HCT116 (cell line): ENCODE measurements around the gene PIEZO2. TPM values are rescaled to one million over a fixed set of nuclear protein-coding genes. Genes with fewer than 3 reads are reported as not detected.

Source experiments
- ATAC-seq: fragments of 200-7000 bp; cut with Tn5 transposase; 2 replicates; pipeline ENCODE4 v1.9.1; 2020; ENCODE audit warnings: mild to moderate bottlenecking, moderate library complexity
- BruUV-seq: library from RNA; stranded (reverse); fragments of 400-500 nt; replicated peaks from 2 replicates; lab custom pipeline; 2021; lab: Mats Ljungman, UMichigan
- CTCF ChIA-PET: fragments of 300-600 bp; sonication (Branson Sonifier 250); formaldehyde crosslinking; loops from one replicate; lab custom pipeline; 2021; ENCODE audit warnings: antibody characterized with exemption; lab: Charles Lee
- POLR2A ChIA-PET: fragments of 300-600, 350-600 bp; sonication (Branson Sonifier 250); formaldehyde crosslinking; loops from one replicate; lab custom pipeline; 2021; ENCODE audit warnings: antibody characterized with exemption; lab: Charles Lee
- RAD21 ChIA-PET, 2 experiments: fragments of 300-600 bp; sonication (Branson Sonifier 250); formaldehyde crosslinking; loops; one replicate each; lab custom pipeline; 2023; ENCODE audit warnings: low total read pairs in 2 of 2; ENCODE audit not compliant: uncharacterized antibody in 2 of 2, unreplicated experiment in 2 of 2, low non-redundant PET in 1 of 2; lab: Charles Lee
- DNase-seq: peaks from one replicate; pipeline ENCODE4 v3.0.0-alpha.2; 2010; ENCODE audit warnings: low read depth, low spot score
- H2AFZ ChIP-seq: fragments of 200-600 bp; shearing (Covaris generic), sonication (generic); 2 replicates; pipeline ENCODE4 v1.6.1; 2017; ENCODE audit warnings: low read depth, mixed run types, mixed read lengths, antibody characterized with exemption, low read length; ENCODE audit not compliant: poor library complexity, severe bottlenecking
- H3K27ac ChIP-seq: 2 replicates; pipeline ENCODE4 v1.5.1; 2012; ENCODE audit warnings: low read depth, low read length
- H3K27me3 ChIP-seq: fragments of 200-600 bp; sonication (generic); 2 replicates; pipeline ENCODE4 v1.6.1; 2016; ENCODE audit warnings: mixed run types, low read length, mixed read lengths; ENCODE audit not compliant: insufficient read depth
- H3K36me3 ChIP-seq, 2 experiments: fragments of 200-500 bp in 1 of 2; fragments of 200-600 bp in 1 of 2; sonication (Bioruptor generic) in 1 of 2; sonication (generic) in 1 of 2; 2 replicates each; pipeline versions ENCODE4 v1.5.1 to v1.6.1; 2014 to 2016; ENCODE audit warnings: low read length in 2 of 2, inconsistent platforms in 1 of 2, mixed read lengths in 1 of 2, mixed run types in 1 of 2; ENCODE audit not compliant: insufficient read depth in 2 of 2, control insufficient read depth in 1 of 2
- H3K4me1 ChIP-seq, 2 experiments: fragments of 200-600 bp in 1 of 2; sonication (generic) in 1 of 2; 2 replicates each; pipeline versions ENCODE4 v1.5.1 to v1.6.1; 2012 to 2017; ENCODE audit warnings: low read length in 2 of 2, inconsistent platforms in 1 of 2, mild to moderate bottlenecking in 1 of 2, mixed read lengths in 1 of 2, mixed run types in 1 of 2, moderate library complexity in 1 of 2; ENCODE audit not compliant: insufficient read depth in 2 of 2, control insufficient read depth in 1 of 2
- H3K4me2 ChIP-seq: fragments of 200-600 bp; sonication (generic); 2 replicates; pipeline ENCODE4 v1.6.1; 2017; ENCODE audit warnings: mixed run types, low read length, mixed read lengths
- H3K4me3 ChIP-seq, 2 experiments: fragments of 200-600 bp in 1 of 2; sonication (generic) in 1 of 2; replicated peaks in 1 of 2; 2 replicates each; pipeline ENCODE4 v1.5.1; 2011 to 2016; ENCODE audit warnings: low read length in 2 of 2, control low read depth in 1 of 2, low read depth in 1 of 2, mild to moderate bottlenecking in 1 of 2, mixed read lengths in 1 of 2, mixed run types in 1 of 2
- H3K79me2 ChIP-seq: fragments of 200-600 bp; sonication (generic); 2 replicates; pipeline ENCODE4 v1.6.1; 2017; ENCODE audit warnings: mild to moderate bottlenecking, mixed run types, low read length, moderate library complexity, mixed read lengths; ENCODE audit not compliant: insufficient read depth
- H3K9ac ChIP-seq: fragments of 200-600 bp; sonication (generic); 2 replicates; pipeline ENCODE4 v1.6.1; 2016; ENCODE audit warnings: low read length, mixed read lengths
- H3K9me2 ChIP-seq: fragments of 200-600 bp; sonication (generic), shearing (Covaris generic); 2 replicates; pipeline ENCODE4 v1.6.1; 2017; ENCODE audit warnings: mixed run types, mild to moderate bottlenecking, moderate library complexity; ENCODE audit not compliant: insufficient read depth
- H3K9me3 ChIP-seq, 2 experiments: fragments of 200-500 bp in 1 of 2; fragments of 200-600 bp in 1 of 2; sonication (Bioruptor generic) in 1 of 2; sonication (generic) in 1 of 2; 2 replicates each; pipeline ENCODE4 v1.6.1; 2014 to 2017; ENCODE audit warnings: low read length in 2 of 2, mixed read lengths in 2 of 2, inconsistent platforms in 1 of 2, low read depth in 1 of 2, mild to moderate bottlenecking in 1 of 2, mixed run types in 1 of 2, moderate library complexity in 1 of 2; ENCODE audit not compliant: control insufficient read depth in 1 of 2, insufficient read depth in 1 of 2
- H4K20me1 ChIP-seq: fragments of 200-600 bp; sonication (generic), shearing (Covaris generic); 2 replicates; pipeline ENCODE4 v1.6.1; 2017; ENCODE audit warnings: mixed run types, mild to moderate bottlenecking, moderate library complexity; ENCODE audit not compliant: insufficient read depth
- ATF3 ChIP-seq: IDR thresholded peaks from 2 replicates; pipeline ENCODE4 v1.6.1; 2012
- CBX3 ChIP-seq: IDR thresholded peaks from 2 replicates; pipeline ENCODE4 v1.6.1; 2012; ENCODE audit warnings: low read depth
- CTCF ChIP-seq, 3 experiments: fragments of 200-600 bp in 1 of 3; sonication (generic) in 1 of 3; IDR thresholded peaks in 2 of 3; conservative IDR thresholded peaks in 1 of 3; 2 replicates each; pipeline ENCODE4 v1.5.1; 2012 to 2017; ENCODE audit warnings: low read depth in 2 of 3, low read length in 2 of 3, antibody characterized with exemption in 1 of 3, borderline replicate concordance in 1 of 3, control low read depth in 1 of 3, mild to moderate bottlenecking in 1 of 3, mixed read lengths in 1 of 3, mixed run types in 1 of 3, moderate library complexity in 1 of 3; ENCODE audit not compliant: insufficient read depth in 1 of 3
- ELF1 ChIP-seq: IDR thresholded peaks from 2 replicates; pipeline ENCODE4 v1.6.1; 2012; ENCODE audit warnings: low read depth, borderline replicate concordance
- EZH2 ChIP-seq: fragments of 200-600 bp; sonication (generic); IDR thresholded peaks from 2 replicates; pipeline ENCODE4 v1.6.1; 2017; ENCODE audit warnings: antibody characterized with exemption, mixed run types
- EZH2phosphoT487 ChIP-seq: fragments of 200-600 bp; IDR thresholded peaks from 2 replicates; pipeline ENCODE4 v1.6.1; 2018; ENCODE audit warnings: antibody characterized with exemption, borderline replicate concordance
- JUND ChIP-seq: IDR thresholded peaks from 2 replicates; pipeline ENCODE4 v1.6.1; 2012
- POLR2A ChIP-seq: IDR thresholded peaks from 2 replicates; pipeline ENCODE4 v1.7.0; 2011; ENCODE audit warnings: borderline replicate concordance; ENCODE audit not compliant: insufficient read depth, insufficient read length; ENCODE audit errors: extremely low read depth
- POLR2AphosphoS5 ChIP-seq: IDR thresholded peaks from 2 replicates; pipeline ENCODE4 v1.6.1; 2011; ENCODE audit warnings: mild to moderate bottlenecking, low read depth, low read length, moderate library complexity
- RAD21 ChIP-seq: IDR thresholded peaks from 2 replicates; pipeline ENCODE4 v1.6.1; 2012; ENCODE audit warnings: low read depth, mild to moderate bottlenecking
- REST ChIP-seq: IDR thresholded peaks from 2 replicates; pipeline ENCODE4 v1.6.1; 2012; ENCODE audit warnings: low read depth
- SIN3A ChIP-seq: IDR thresholded peaks from 2 replicates; pipeline ENCODE4 v1.6.1; 2012; ENCODE audit warnings: low read depth
- SRF ChIP-seq: IDR thresholded peaks from 2 replicates; pipeline ENCODE4 v1.6.1; 2012; ENCODE audit warnings: low read depth
- TCF7L2 ChIP-seq: IDR thresholded peaks from 2 replicates; pipeline ENCODE4 v1.7.0; 2011; ENCODE audit warnings: borderline replicate concordance, inconsistent platforms; ENCODE audit not compliant: insufficient read depth, insufficient read length; ENCODE audit errors: extremely low read depth
- ZFX ChIP-seq: fragments of 450-650 bp; IDR thresholded peaks from 2 replicates; pipeline ENCODE4 v1.6.1; 2017
- ZNF274 ChIP-seq: fragments of 200-500 bp; sonication (Bioruptor generic); IDR thresholded peaks from 2 replicates; pipeline ENCODE4 v1.6.1; 2014; ENCODE audit warnings: mild to moderate bottlenecking, low read depth, low read length, inconsistent platforms
- intact Hi-C: fragments of 100-400 bp; cut with micrococcal nuclease; formaldehyde crosslinking; loops from 2 replicates; pipeline ENCODE4 v1.10.0; 2022
- total RNA-seq: library from RNA; stranded (reverse); gene quantifications from one replicate; pipeline ENCODE4 v1.2.1, GENCODE V29; 2021; ENCODE audit not compliant: unreplicated experiment

Gene PIEZO2
- total RNA-seq, 1 experiment from 2014 or later: 0.34 TPM

- H4K20me1 ChIP-seq: no peaks in the 10 kb centered on the region
- H3K36me3 ChIP-seq: no peaks in the 10 kb centered on the region
- no peaks in the 10 kb centered on the region for H3K9me3 ChIP-seq
- TF ChIP-seq REST: no peak
- TF ChIP-seq CTCF (IDR thresholded peaks at IDR 0.05 in 2 of 3, conservative IDR thresholded peaks at IDR 0.05 in 1 of 3; ENCODE audit: borderline replicate concordance in 1 of 3, insufficient read depth in 1 of 3, low read depth in 2 of 3, low read length in 2 of 3): no peak
- TF ChIP-seq TCF7L2: no peak
- TF ChIP-seq SIN3A: no peak
- no peak for TF ChIP-seq EZH2phosphoT487
- no peak for TF ChIP-seq ATF3
- no peak for TF ChIP-seq ELF1
- no peak for TF ChIP-seq RAD21
- TF ChIP-seq POLR2A: no peak
- TF ChIP-seq ZNF274: no peak
- no peak for TF ChIP-seq POLR2AphosphoS5
- no peak for TF ChIP-seq ZFX
- TF ChIP-seq EZH2: no peak
- no peak for TF ChIP-seq SRF
- TF ChIP-seq JUND: no peak
- no peak for TF ChIP-seq CBX3
- H2AFZ ChIP-seq: no peak overlapping the region
- no TSS peak for BruUV-seq
- no peak overlapping the region for H3K4me2 ChIP-seq
- H3K27ac ChIP-seq: no peak overlapping the region
- CTCF ChIA-PET: no interaction called here
- no peak overlapping the region for H3K4me3 ChIP-seq
- DNase-seq (no peak), ATAC-seq (no peak)
- H3K79me2 ChIP-seq: no peaks in the 10 kb centered on the region
- H3K27me3 ChIP-seq: peaks cover 34% of the 10 kb centered on the region
- H3K9me2 ChIP-seq: no peaks in the 10 kb centered on the region
- POLR2A ChIA-PET: no interaction called here
- RAD21 ChIA-PET: no interaction called here
- intact Hi-C loops: no loop called here
- no peak overlapping the region for H3K9ac ChIP-seq
- no peaks in the 10 kb centered on the region for H3K4me1 ChIP-seq
Observed at GRCh38 chr18:10860928-10861327, 288.4 kb downstream of the PIEZO2 start.
